Cardiac fibroblast (primary cell): Measurements from ENCODE around the gene AKR1B1.

Experiments
- DNase-seq, 2 donors: peaks; one replicate each; pipeline versions ENCODE4 v3.0.0 to v3.0.0-alpha.2; 2010; ENCODE audit warnings: low read depth in 2 of 2
- H3K4me3 ChIP-seq, 2 donors: replicated peaks in 1 of 2; 1 replicate in 1 of 2; 2 replicates in 1 of 2; pipeline ENCODE4 v1.5.1; 2011; ENCODE audit warnings: low read depth in 2 of 2, low read length in 2 of 2, mild to moderate bottlenecking in 2 of 2, moderate library complexity in 1 of 2
- CTCF ChIP-seq: IDR thresholded peaks from one replicate; pipeline ENCODE4 v1.5.1; 2011; ENCODE audit warnings: low read depth, mild to moderate bottlenecking, low read length, inconsistent platforms

Gene AKR1B1

GRCh38 chr7:134480730-134481129 lies 21.8 kb upstream of the AKR1B1 start:
- peak; percentile 55 to 66 for DNase-seq
- TF ChIP-seq CTCF, result no peak
- no peak overlapping the region for H3K4me3 ChIP-seq

DNA sequence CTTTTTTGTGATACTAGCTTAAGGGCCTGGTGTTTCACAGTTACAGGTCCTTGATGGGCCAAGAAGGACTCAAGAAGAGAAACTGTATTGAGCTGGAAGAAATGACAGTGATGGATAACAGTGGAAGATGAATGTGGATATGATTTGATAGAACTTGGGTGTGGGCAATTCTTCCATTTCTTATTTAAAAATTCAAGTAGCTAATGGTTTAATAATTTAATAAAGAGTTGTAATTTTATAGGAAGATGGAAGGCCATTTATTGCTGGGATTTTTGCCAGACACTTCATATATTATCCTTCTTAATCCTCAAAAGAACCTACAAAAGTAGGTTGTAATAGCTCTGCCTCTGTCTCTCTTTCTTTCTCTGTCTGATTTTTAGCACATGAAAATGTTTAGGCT lies 21.3 kb upstream of the AKR1B1 start:
- no peak for DNase-seq
- no peak overlapping the region for H3K4me3 ChIP-seq
- no peak for TF ChIP-seq CTCF

DNA sequence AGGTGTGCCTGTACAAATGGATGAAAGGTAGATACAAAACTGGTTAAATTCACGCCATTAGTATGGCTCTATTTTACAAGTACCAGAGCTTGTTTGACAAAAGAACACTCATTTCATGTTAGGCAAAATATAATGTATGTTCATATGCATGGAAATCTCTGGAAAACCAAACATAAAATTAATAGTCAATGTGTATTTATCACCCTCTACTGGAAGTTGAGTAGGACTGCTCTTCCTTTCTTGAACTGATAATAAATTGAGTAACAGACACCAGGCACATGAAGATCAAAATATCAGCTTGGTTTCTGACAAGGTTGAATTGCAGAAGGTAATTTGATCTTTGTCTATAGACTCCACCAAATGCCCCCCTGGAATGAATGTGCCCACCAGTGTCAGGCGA lies 19.8 kb upstream of the AKR1B1 start:
- peak in 1 of 2 donors; percentile 48 for DNase-seq
- no peak overlapping the region for H3K4me3 ChIP-seq
- TF ChIP-seq CTCF, result peak; percentile 51

DNA sequence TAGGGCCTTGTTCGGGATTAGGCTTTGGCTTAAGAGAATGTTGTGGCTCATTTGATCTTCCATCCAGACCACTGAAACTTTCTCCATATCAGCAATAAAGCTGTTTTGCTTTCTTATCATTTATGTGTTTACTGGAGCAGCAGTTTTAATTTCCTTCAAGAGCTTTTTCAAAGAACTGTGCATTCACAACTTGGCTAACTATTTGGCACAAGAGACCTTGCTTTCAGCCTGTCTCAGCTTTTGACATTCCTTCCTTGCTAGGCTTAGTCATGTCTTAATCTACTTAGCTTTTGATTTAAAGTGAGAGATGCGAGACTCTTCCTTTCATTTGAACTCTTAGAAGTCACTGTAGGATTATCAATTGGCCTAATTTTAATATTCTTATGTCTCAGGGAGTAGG lies 19.1 kb upstream of the AKR1B1 start:
- H3K4me3 ChIP-seq, result no peak overlapping the region
- TF ChIP-seq CTCF, result no peak
- DNase-seq, result peak; percentile 44 to 65

- TF ChIP-seq CTCF, result no peak
- no peak for DNase-seq
- H3K4me3 ChIP-seq, result no peak overlapping the region
Observed at GRCh38 chr7:134476044-134476443, 17.1 kb upstream of the AKR1B1 start.

- no peak overlapping the region for H3K4me3 ChIP-seq
- no peak for TF ChIP-seq CTCF
- no peak for DNase-seq
Observed at GRCh38 chr7:134474828-134475227, 15.9 kb upstream of the AKR1B1 start.

DNA sequence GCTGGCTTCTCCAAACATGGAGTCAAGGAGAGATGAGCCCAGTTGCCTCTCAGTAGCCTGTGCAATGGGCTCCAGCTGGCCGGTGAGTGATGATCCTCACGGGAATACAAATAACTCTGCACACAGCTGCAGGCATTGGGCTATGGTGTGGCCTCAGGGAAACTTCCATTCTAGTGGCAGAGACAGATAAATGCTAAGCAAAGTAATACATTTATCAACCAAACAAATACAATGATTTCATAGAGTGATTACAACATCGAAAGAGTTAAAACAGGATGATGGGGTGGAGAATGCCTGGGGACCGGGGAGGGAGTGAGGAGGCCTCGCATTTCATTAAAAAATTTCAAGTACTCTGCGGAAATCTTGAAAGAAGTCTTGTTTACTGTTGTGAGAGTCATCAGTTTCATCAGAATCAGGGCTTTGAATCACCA lies 15.0 kb upstream of the AKR1B1 start:
- H3K4me3 ChIP-seq, result no peak overlapping the region
- TF ChIP-seq CTCF, result no peak
- peak; percentile 39 to 89 for DNase-seq
